Peyer's patch (tissue), 4 donors: ENCODE measurements around the gene KHK. TPM values are rescaled to one million over a fixed set of nuclear protein-coding genes. Genes with fewer than 3 reads are reported as not detected.

Experiments used
- DNase-seq, 3 donors: peaks; one replicate each; pipeline ENCODE4 v3.0.0-alpha.2; 2017 to 2019
- H3K27ac ChIP-seq, 4 donors: fragments of 200-600 bp; sonication (generic); one replicate each; pipeline ENCODE4 v1.5.1; 2016 to 2019
- H3K27me3 ChIP-seq, 2 donors: fragments of 200-600 bp; sonication (generic); one replicate each; pipeline ENCODE4 v1.5.1; 2019
- H3K36me3 ChIP-seq, 3 donors: fragments of 200-600 bp; sonication (generic); one replicate each; pipeline ENCODE4 v1.5.1; 2016 to 2019
- H3K4me1 ChIP-seq, 4 donors: fragments of 200-600 bp; sonication (generic); one replicate each; pipeline ENCODE4 v1.5.1; 2016 to 2019
- H3K4me3 ChIP-seq, 4 donors: fragments of 200-600 bp; sonication (generic); 1 replicate in 3 of 4; 2 replicates in 1 of 4; pipeline ENCODE4 v1.5.1; 2016 to 2019; ENCODE audit warnings: mild to moderate bottlenecking in 1 of 4
- H3K9me3 ChIP-seq, 4 donors: fragments of 200-600 bp; sonication (generic); one replicate each; pipeline ENCODE4 v1.5.1; 2016 to 2019; ENCODE audit warnings: mild to moderate bottlenecking in 1 of 4
- CTCF ChIP-seq, 6 experiments: fragments of 450-650 bp in 4 of 6; fragments of 200-600 bp in 2 of 6; sonication (generic) in 1 of 6; IDR thresholded peaks; one replicate each; pipeline ENCODE4 v1.5.1; 2017 to 2019; ENCODE audit warnings: antibody characterized with exemption in 6 of 6, mild to moderate bottlenecking in 3 of 6, moderate library complexity in 1 of 6
- POLR2A ChIP-seq, 2 donors: fragments of 450-650 bp; IDR thresholded peaks; one replicate each; pipeline ENCODE4 v1.5.1; 2017; ENCODE audit warnings: antibody characterized with exemption in 2 of 2, mild to moderate bottlenecking in 2 of 2, moderate library complexity in 2 of 2
- total RNA-seq, 4 donors: library from RNA; depleted of rRNA; stranded (reverse); fragments of >200 nt; gene quantifications; one replicate each; pipeline ENCODE4 v1.1.0, GENCODE V29; 2016

The KHK gene
- total RNA-seq, 4 donors from 2014 or later: 40.4 to 576 (median 435) TPM

- peaks cover 3 to 48% (median 13%) of the 10 kb centered on the region in 4 donors for H3K4me1 ChIP-seq
- H3K36me3 ChIP-seq: no peaks in the 10 kb centered on the region
- peak overlapping the region; percentile 81 to 96 (median 90) for H3K27ac ChIP-seq
- DNase-seq: peak; percentile 95 to 99 (median 98)
- H3K27me3 ChIP-seq: no peaks in the 10 kb centered on the region
- H3K9me3 ChIP-seq: no peaks in the 10 kb centered on the region
- TF ChIP-seq CTCF (IDR thresholded peaks at IDR 0.05): peak; percentile 94 to 99 (median 98)
- peak; percentile 76 to 77 for TF ChIP-seq POLR2A (IDR thresholded peaks at IDR 0.05)
- peak overlapping the region; percentile 64 to 88 (median 66) for H3K4me3 ChIP-seq
Measured at GRCh38 chr2:27086090-27086723, 365 bp upstream of the KHK start.

- H3K9me3 ChIP-seq: no peaks in the 10 kb centered on the region
- H3K4me3 ChIP-seq: peak overlapping the region in 3 of 4 donors; percentile 2 to 88 (median 65)
- H3K36me3 ChIP-seq: no peaks in the 10 kb centered on the region
- peaks cover 0 to 39% (median 8%) of the 10 kb centered on the region in 4 donors for H3K4me1 ChIP-seq
- DNase-seq: no peak
- no peaks in the 10 kb centered on the region for H3K27me3 ChIP-seq
- H3K27ac ChIP-seq: peak overlapping the region in 3 of 4 donors; percentile 13 to 96 (median 93)
- no peak for TF ChIP-seq CTCF (IDR thresholded peaks at IDR 0.05)
- no peak for TF ChIP-seq POLR2A (IDR thresholded peaks at IDR 0.05)
Measured at GRCh38 chr2:27087823-27088410, 1.3 kb downstream of the KHK start.

GRCh38 chr2:27088634-27089033 is 2.1 kb downstream of the KHK start:
- Histone ChIP-seq H3K4me1 (peaks cover 0 to 36% (median 10%) of the 10 kb centered on the region in 4 donors), H3K9me3 (no peaks in the 10 kb centered on the region), H3K27me3 (no peaks in the 10 kb centered on the region), H3K4me3 (peak overlapping the region in 3 of 4 donors; percentile 2 to 88 (median 65)), H3K27ac (peak overlapping the region in 3 of 4 donors; percentile 6 to 96 (median 81)), H3K36me3 (no peaks in the 10 kb centered on the region)
- no peak for DNase-seq
- TF ChIP-seq POLR2A (IDR thresholded peaks at IDR 0.05) (peak; percentile 28 to 35), CTCF (IDR thresholded peaks at IDR 0.05) (no peak)

- peak overlapping the region in 3 of 4 donors; percentile 10 to 88 (median 65) for H3K4me3 ChIP-seq
- no peaks in the 10 kb centered on the region for H3K27me3 ChIP-seq
- H3K36me3 ChIP-seq: no peaks in the 10 kb centered on the region
- H3K4me1 ChIP-seq: peaks cover 0 to 35% (median 11%) of the 10 kb centered on the region in 4 donors
- H3K27ac ChIP-seq: peak overlapping the region in 3 of 4 donors; percentile 6 to 96 (median 81)
- DNase-seq: no peak
- no peaks in the 10 kb centered on the region for H3K9me3 ChIP-seq
- TF ChIP-seq POLR2A (IDR thresholded peaks at IDR 0.05) (no peak), CTCF (IDR thresholded peaks at IDR 0.05) (no peak)
Measured at GRCh38 chr2:27089111-27089954, 2.8 kb downstream of the KHK start.
